HL-60 (cell line): ENCODE measurements around the gene KIAA0825.

ENCODE experiments used
- DNase-seq, 2 experiments: peaks; one replicate each; pipeline ENCODE4 v3.0.0-alpha.2; 2010 to 2020; ENCODE audit warnings: low read depth in 1 of 2, low spot score in 1 of 2
- H3K27ac ChIP-seq: fragments of 250-450 bp; sonication (Bioruptor Pico); replicated peaks from 2 replicates; pipeline ENCODE4 v1.5.1; 2020; ENCODE audit warnings: mild to moderate bottlenecking, moderate library complexity
- H3K27me3 ChIP-seq: fragments of 250-450 bp; sonication (Bioruptor Pico); 2 replicates; pipeline ENCODE4 v1.5.1; 2021; ENCODE audit warnings: mild to moderate bottlenecking, moderate library complexity; ENCODE audit not compliant: insufficient read depth, poor library complexity, severe bottlenecking
- H3K4me3 ChIP-seq: replicated peaks from 2 replicates; pipeline ENCODE4 v1.5.1; 2011; ENCODE audit warnings: mild to moderate bottlenecking, control low read depth, low read length; ENCODE audit not compliant: insufficient read depth
- GABPA ChIP-seq: IDR thresholded peaks from 2 replicates; pipeline ENCODE4 v1.6.1; 2012; ENCODE audit warnings: low read depth
- POLR2AphosphoS5 ChIP-seq: IDR thresholded peaks from 2 replicates; pipeline ENCODE4 v1.6.1; 2012; ENCODE audit warnings: low read depth
- SPI1 ChIP-seq: IDR thresholded peaks from 2 replicates; pipeline ENCODE4 v1.6.1; 2012; ENCODE audit warnings: low read depth, mild to moderate bottlenecking, borderline replicate concordance
- TF ChIP-seq, protein P1 (sequence below): IDR thresholded peaks from 2 replicates; pipeline ENCODE4 v1.6.1; 2012; ENCODE audit warnings: low read depth; ENCODE audit not compliant: insufficient replicate concordance
- TF ChIP-seq, protein P2 (sequence below): IDR thresholded peaks from one replicate; pipeline ENCODE4 v1.5.1; 2011; ENCODE audit warnings: low read length, control low read depth, inconsistent platforms; ENCODE audit not compliant: insufficient read depth

KIAA0825 gene

DNA sequence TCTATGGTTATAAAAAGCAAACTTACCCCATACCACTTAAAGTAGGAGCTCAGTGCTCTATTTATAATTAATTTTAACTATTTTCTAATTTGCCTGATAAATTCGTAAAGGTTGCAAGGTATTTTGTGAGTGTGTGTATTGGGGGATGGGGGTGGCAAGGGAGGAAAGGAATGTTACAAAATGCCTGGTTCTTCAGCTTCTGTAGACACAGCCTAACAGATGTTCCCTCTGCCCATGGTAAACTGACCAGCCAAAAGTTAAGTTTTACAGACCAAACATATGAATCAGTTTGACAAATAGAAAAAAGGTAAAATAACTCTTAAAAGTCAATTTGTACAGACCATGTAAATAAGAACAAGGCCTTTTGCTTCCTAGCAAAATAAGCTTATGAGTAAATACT, 232.6 kb downstream of the KIAA0825 start:
- Histone ChIP-seq H3K4me3 (no peak overlapping the region), H3K27ac (no peak overlapping the region), H3K27me3 (no peaks in the 10 kb centered on the region)
- no peak for TF ChIP-seq POLR2AphosphoS5
- TF ChIP-seq SPI1: no peak
- TF ChIP-seq, protein P1, sequence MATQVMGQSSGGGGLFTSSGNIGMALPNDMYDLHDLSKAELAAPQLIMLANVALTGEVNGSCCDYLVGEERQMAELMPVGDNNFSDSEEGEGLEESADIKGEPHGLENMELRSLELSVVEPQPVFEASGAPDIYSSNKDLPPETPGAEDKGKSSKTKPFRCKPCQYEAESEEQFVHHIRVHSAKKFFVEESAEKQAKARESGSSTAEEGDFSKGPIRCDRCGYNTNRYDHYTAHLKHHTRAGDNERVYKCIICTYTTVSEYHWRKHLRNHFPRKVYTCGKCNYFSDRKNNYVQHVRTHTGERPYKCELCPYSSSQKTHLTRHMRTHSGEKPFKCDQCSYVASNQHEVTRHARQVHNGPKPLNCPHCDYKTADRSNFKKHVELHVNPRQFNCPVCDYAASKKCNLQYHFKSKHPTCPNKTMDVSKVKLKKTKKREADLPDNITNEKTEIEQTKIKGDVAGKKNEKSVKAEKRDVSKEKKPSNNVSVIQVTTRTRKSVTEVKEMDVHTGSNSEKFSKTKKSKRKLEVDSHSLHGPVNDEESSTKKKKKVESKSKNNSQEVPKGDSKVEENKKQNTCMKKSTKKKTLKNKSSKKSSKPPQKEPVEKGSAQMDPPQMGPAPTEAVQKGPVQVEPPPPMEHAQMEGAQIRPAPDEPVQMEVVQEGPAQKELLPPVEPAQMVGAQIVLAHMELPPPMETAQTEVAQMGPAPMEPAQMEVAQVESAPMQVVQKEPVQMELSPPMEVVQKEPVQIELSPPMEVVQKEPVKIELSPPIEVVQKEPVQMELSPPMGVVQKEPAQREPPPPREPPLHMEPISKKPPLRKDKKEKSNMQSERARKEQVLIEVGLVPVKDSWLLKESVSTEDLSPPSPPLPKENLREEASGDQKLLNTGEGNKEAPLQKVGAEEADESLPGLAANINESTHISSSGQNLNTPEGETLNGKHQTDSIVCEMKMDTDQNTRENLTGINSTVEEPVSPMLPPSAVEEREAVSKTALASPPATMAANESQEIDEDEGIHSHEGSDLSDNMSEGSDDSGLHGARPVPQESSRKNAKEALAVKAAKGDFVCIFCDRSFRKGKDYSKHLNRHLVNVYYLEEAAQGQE: no peak
- TF ChIP-seq GABPA: no peak
- no peak for DNase-seq

DNA sequence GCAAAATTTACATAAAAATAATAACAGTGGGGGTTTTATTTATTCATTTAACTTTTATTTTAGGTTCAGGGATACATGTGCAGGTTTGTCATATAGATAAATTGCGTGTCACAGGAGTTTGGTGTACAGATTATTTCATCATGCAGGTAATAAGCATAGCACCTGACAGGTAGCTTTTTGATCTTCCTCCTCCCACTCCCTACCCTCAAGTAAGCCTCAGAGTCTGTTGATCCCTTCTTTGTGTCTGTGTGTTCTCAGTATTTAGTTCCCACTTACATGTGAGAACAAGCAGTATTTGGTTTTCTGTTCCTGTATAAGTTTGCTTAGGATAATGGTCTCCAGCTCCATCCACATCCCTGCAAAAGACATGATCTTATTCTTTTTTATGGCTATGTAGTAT, 240.3 kb downstream of the KIAA0825 start:
- DNase-seq: no peak
- Histone ChIP-seq H3K27me3 (no peaks in the 10 kb centered on the region), H3K27ac (no peak overlapping the region), H3K4me3 (no peak overlapping the region)
- no peak for TF ChIP-seq GABPA
- TF ChIP-seq, protein P1: no peak

DNA sequence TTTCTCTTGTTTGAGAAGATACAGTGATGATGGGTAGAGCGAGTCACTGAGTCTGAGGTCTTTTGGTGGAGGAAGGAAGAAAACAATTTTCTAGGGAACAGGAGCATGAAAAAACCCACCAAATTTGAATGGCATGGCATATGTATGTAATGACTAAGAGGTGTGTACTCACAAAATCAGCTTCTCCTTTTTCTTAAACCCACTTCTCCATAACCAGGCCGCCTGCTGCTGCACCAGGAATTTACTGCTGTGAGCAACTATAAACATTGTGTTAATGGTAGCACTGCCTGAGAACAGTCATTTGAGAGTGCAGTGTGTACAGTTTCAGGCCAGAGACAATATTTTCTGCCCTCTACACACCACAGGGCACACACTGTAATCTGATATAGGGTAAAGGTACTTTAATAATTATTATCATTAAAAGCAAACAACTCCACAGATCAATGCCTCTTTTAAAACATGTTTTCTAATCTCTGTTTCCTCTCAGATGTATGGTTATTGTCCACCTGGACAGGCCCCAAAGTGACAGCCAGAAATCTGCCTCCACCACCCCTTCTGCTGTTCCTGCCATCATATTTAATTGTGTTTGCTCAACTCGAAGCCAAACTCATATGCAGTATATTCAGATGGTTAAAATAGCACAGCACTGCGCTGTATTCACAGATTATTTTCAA, 241.6 kb downstream of the KIAA0825 start:
- DNase-seq: peak in 1 of 2 experiments; percentile 30
- TF ChIP-seq GABPA: no peak
- TF ChIP-seq SPI1: peak; percentile 50; the same call in 1 of the 2 replicates
- Histone ChIP-seq H3K4me3 (no peak overlapping the region), H3K27ac (no peak overlapping the region), H3K27me3 (no peaks in the 10 kb centered on the region)

DNA sequence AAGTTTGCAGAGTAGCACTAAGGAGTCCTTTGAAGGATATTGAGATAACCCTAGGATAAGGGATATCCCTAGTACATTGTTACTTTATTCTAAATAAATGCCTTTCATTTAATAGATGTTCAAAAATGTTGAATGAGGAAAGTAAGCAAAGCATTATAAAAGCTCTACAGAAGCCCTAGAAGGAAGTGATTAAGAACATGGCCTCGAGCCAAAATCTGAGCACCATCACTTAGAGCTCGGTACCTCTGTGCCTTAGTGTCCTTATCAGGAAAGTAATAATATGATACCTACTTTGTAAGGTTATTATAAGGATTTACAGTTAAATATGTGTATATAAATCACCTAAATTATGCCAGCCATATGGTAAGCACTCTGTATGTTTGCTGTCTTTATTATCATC, 242.6 kb downstream of the KIAA0825 start:
- TF ChIP-seq POLR2AphosphoS5: no peak
- TF ChIP-seq, protein P2, sequence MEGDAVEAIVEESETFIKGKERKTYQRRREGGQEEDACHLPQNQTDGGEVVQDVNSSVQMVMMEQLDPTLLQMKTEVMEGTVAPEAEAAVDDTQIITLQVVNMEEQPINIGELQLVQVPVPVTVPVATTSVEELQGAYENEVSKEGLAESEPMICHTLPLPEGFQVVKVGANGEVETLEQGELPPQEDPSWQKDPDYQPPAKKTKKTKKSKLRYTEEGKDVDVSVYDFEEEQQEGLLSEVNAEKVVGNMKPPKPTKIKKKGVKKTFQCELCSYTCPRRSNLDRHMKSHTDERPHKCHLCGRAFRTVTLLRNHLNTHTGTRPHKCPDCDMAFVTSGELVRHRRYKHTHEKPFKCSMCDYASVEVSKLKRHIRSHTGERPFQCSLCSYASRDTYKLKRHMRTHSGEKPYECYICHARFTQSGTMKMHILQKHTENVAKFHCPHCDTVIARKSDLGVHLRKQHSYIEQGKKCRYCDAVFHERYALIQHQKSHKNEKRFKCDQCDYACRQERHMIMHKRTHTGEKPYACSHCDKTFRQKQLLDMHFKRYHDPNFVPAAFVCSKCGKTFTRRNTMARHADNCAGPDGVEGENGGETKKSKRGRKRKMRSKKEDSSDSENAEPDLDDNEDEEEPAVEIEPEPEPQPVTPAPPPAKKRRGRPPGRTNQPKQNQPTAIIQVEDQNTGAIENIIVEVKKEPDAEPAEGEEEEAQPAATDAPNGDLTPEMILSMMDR: no peak
- TF ChIP-seq SPI1: no peak
- TF ChIP-seq GABPA: no peak
- TF ChIP-seq, protein P1: no peak
- no peak overlapping the region for H3K4me3 ChIP-seq
- DNase-seq: no peak
- no peak overlapping the region for H3K27ac ChIP-seq
- H3K27me3 ChIP-seq: no peaks in the 10 kb centered on the region
